SK-N-DZ (cell line): ENCODE data around the gene NFIB.

Experiments
- DNase-seq: peaks from one replicate; pipeline ENCODE4 v3.0.0-alpha.2; 2015; ENCODE audit warnings: low spot score

The NFIB gene

DNA sequence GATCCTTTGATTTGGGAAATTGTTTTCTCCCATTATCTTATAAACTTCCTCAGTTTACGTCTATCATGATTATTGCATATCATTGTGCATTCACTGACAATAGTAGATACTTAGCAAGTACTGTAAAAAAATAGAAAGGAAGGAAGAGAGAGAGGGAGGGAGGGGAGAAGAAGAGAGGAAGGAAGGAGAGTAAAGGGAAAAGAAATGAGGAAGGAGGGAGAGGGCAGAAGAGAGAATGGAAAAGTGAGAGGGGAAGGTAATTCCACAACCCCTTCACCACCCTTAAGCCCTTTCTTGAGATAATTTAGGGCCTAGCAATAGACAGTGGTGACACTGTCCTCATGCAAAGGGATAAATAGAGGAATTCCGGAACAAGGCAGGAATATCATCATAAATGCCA lies 64.4 kb downstream of the NFIB start:
- no peak for DNase-seq

DNA sequence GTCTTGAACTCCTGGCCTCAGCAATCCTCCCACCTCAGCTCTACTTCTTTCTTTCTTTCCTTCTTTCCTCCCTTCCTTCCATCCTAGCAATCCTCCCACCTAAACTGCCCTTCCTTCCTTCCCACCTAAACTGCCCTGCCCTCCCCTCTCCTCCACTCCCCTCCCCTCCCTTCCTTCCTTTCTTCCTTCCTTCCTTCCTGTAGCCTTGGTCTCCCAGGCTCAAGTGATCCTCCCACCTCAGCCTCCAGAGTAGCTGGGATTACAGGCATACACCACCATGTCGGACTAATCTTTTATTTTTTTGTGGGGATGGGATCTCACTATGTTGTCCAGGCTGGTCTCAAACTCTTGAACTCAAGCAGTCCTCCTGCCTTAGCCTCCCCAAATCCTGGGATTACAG lies 65.8 kb downstream of the NFIB start:
- DNase-seq, result no peak

GRCh38 chr9:14247577-14247976 lies 66.4 kb downstream of the NFIB start:
- no peak for DNase-seq

- DNase-seq, result no peak
Observed at GRCh38 chr9:14246951-14247350, 67.0 kb downstream of the NFIB start.

DNA sequence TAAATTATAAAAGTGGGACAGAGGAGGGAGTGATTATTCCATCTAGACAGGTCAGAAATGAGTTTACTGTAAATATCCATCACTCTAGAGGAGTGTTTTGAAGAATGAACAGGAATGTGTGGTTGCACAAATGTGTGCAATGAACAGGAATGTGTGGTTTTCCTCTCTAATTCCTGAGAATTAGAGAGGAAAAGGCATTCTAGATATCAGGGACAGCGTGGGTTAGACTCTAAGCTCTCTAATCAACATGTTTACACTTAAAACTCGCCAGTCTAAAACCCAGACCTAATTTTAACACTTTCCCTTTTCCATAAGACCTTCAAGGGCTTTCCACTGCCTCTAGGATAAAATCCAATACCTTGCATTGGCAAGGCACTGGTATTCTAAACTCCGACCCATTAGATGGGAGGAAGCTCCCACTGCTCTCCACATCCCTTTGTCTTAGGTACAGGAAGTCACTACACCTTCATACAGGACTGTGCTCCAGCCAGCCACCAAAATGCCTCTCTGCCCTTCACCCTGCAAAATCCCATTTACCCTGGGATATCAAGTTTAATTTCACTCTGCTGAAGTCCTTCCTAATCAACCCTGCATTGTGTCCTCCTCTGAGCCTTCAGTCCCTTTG lies 67.9 kb downstream of the NFIB start:
- no peak for DNase-seq

DNA sequence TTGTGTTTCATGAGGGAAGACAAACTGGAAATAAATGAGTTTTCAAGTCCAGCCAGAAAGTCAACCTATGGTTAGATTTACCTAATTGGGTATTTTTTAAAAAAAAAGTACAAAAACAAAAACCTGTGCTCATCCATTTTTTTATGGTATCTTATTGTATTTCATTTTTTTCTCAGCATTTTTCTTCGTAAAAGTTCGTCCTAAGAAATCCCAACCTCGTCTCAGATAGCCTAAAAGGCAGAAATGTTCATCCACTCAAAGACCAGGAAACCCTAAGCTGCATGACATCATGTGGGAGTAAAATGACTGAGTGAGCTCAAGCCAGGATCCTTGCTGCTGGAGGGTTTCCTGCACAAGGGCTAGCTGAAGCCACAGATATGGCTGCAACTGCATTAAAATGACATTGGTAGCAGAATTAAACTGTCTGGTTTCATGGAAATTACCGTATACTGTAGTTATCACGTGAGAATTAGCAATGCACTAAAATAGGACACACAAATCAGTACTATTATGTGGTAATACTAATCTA lies 70.4 kb downstream of the NFIB start:
- no peak for DNase-seq

DNA sequence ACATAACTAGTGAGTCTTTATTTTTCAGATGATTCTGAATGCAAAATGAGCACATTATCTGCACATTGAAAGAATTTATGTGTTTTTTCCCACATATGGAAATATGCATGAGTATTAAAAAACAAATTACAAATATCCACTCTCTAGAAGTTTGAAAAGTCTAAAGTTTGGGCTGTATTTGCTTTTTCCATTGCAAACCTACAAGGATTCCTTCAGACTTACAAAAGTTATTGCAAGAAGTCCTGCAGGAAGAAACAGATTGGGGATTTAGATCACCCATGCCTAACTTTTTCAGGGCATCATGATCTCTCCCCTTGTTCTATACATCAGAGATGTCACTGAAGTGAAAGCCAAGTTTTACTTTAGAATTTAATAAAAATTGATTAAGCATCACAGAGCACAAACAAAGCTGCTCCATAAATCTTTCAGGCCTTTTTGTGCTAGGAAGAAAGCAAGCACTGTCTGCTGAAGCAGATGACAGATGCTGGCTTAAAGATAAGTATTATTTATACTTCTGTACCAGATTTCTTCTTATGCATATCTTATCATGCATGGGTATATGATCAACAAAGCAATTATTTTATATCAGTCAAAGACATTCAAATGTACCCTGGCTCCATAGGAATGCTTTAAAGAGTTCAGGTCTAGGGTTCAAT lies 71.7 kb downstream of the NFIB start:
- DNase-seq, result no peak

DNA sequence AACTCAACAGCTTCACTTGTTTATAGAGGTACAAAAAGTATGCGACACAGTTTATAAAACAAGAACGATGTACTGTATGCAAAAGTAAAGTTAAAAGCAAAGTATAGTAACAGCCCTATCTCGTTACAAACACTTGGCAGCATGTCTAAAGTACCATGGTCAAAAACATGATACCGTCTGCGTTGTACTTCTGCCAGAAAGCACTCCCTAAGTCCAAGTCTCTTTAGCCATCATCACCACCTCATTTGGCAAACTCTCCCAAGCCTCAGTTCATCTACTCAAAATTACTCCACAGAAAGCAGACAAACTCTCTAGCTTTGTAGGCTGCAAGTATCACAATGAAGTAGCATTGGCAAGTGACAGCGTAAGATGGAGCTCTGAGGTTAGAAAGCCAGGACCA lies 73.4 kb downstream of the NFIB start:
- DNase-seq, result no peak

GRCh38 chr9:14238518-14238917 lies 75.4 kb downstream of the NFIB start:
- DNase-seq, result no peak

GRCh38 chr9:14238079-14238478 lies 75.9 kb downstream of the NFIB start:
- DNase-seq, result no peak

GRCh38 chr9:14236591-14236990 lies 77.3 kb downstream of the NFIB start:
- no peak for DNase-seq

- no peak for DNase-seq
Observed at GRCh38 chr9:14232111-14232510, 81.8 kb downstream of the NFIB start.

GRCh38 chr9:14231196-14231990 lies 82.5 kb downstream of the NFIB start:
- DNase-seq, result no peak

GRCh38 chr9:14228602-14229001 lies 85.3 kb downstream of the NFIB start:
- no peak for DNase-seq

- no peak for DNase-seq
Observed at GRCh38 chr9:14226855-14227532, 86.9 kb downstream of the NFIB start.

DNA sequence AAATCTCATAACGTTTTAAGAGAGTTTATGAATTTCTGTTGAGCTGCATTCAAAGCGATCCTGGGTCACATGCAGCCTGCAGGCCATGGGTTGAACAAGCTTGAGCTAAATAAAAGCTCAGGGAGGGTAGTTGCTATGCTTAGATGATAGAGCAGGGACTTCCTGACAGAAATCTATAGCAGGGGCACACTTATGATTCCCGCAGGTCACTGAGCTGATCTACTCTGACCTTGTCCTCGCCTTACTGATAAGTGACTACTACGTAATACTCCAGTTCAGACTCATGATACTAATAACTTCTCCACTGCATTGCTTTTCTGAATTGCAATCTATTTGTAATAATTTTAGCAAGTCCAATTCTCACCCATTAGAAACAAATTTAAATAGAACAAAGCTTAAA lies 90.9 kb downstream of the NFIB start:
- no peak for DNase-seq

DNA sequence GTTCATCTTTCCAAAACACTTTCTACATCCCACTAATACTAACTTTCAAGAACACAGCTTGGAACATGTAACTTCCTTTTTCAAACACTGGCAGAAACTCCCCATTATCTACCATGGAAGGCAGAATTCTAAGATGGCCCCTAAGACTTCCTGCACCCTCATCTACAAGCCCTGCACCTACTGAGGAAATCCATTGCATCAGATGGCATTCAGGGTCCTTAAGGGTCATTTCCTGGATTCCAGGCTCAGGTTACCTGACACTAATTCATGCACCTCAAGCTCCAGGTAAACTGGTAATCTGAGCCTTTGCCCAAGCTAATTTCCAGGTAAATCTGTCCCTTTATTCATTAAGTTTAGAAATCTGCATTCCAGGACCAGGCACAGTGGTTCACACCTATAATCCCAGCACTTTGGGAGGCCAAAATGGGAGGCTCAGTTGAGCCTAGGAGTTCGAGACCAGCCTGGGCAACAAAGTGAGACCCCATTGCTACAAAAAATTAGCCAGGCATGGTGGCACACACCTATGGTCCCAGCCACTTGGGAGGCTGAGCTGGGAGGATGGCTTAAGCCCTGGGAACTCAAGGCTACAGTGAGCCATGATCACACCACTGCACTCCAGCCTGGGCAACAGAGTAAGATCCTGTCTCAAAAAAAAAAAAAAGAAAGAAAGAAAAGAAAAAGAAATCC lies 91.6 kb downstream of the NFIB start:
- no peak for DNase-seq

DNA sequence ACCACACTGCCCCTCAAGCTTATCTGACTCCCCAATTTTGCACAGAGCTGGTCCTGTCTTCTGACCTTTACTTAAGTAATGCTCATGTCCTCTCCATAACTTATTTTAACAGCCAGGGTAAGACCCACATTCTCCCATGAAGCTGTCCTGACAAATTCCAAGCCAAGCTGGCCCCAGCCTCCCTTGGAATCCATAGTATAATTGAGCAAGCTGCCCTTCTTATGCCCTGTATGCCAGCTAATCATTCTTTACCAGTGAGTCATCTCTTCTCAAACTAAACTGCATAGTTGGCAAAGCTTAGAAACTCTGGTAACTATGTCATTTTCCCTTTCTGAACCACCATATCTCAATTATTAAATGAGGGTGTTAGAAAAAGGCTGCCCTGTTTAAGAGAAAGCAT lies 92.4 kb downstream of the NFIB start:
- DNase-seq, result no peak

GRCh38 chr9:14221119-14221518 lies 92.8 kb downstream of the NFIB start:
- no peak for DNase-seq

DNA sequence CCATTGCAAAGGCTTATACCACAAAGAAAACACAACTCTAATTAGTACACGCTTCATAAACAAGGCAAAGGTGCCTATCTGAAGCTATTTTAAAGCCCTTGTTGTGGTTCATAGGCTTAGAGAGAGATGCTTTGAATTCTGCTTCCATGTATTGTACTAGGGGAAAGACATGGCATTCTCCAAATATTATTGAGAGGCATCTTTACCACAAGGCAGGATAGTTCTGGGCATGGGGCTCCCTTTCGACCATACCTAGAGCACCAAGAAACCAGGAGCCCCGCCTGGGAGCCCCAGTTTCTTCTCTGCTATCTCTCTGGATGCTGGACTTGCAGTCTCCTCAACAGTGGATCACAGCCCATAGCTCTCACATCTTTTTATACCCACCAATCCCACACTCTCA lies 93.7 kb downstream of the NFIB start:
- no peak for DNase-seq

GRCh38 chr9:14219850-14220249 lies 94.1 kb downstream of the NFIB start:
- no peak for DNase-seq

DNA sequence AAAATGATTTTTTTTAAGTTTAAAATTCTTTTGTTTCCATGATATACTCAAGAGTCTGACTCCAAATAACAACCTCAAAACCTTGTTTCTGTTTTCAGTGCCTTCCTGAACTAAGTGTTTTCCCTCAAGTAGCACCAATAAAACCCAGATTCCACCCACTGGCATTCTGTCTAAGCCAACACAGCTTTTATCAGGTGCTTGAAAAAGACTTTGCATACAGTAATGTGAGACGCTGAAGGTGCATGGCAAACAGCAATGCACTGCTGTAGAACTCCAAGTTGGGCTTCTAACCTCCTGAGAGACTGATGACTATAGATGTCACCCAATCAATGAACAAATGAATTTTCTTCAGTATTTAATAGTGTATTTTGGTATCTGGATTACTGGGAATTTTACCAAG lies 95.7 kb downstream of the NFIB start:
- DNase-seq, result no peak
